ENCODE data around the gene FLCN.
A peak's percentile ranks its signal among the peaks of the same experiment; 100 is the strongest.

The FLCN gene

GRCh38 chr17:17227608-17228520 is 9.1 kb downstream of the FLCN start:
- Mint-ChIP-seq H3K9me3 (no peaks in the 10 kb centered on the region), H3K4me3 (no peak overlapping the region), H3K27me3 (no peaks in the 10 kb centered on the region), H3K36me3 (ENCODE audit: low read depth) (peaks cover 36% of the 10 kb centered on the region), H3K4me1 (ENCODE audit: low read depth) (no peaks in the 10 kb centered on the region), H3K27ac (no peak overlapping the region)

- Mint-ChIP-seq H3K27me3 (no peaks in the 10 kb centered on the region), H3K4me3 (no peak overlapping the region), H3K36me3 (ENCODE audit: low read depth) (peaks cover 32% of the 10 kb centered on the region), H3K4me1 (ENCODE audit: low read depth) (no peaks in the 10 kb centered on the region), H3K9me3 (no peaks in the 10 kb centered on the region), H3K27ac (no peak overlapping the region)
Observed at GRCh38 chr17:17226451-17227265, 10.3 kb downstream of the FLCN start.

- no peak overlapping the region for H3K4me3 Mint-ChIP-seq
- H3K9me3 Mint-ChIP-seq: no peaks in the 10 kb centered on the region
- no peaks in the 10 kb centered on the region for H3K27me3 Mint-ChIP-seq
- no peaks in the 10 kb centered on the region for H3K4me1 Mint-ChIP-seq (ENCODE audit: low read depth)
- H3K27ac Mint-ChIP-seq: no peak overlapping the region
- peaks cover 31% of the 10 kb centered on the region for H3K36me3 Mint-ChIP-seq (ENCODE audit: low read depth)
Observed at GRCh38 chr17:17225901-17226300, 11.1 kb downstream of the FLCN start.

DNA sequence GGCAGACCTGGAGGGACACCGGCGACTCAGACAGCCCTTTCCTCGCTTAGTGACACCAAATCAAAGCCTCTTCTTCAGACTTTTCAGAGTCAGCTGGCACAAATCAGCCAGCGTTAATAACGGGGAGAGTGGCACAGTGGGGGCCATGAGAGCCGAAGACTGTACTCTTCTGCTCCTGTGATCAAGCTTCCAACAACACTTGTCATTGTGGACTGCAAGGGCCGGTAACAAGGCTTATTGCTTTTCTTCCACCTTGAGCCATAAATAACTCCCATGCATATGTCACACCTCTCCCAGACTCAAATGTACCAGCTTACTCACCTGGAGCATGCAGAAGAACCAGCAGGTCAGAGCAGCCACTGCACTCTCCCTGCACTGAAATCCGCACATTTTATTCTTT is 12.8 kb downstream of the FLCN start:
- Mint-ChIP-seq H3K4me1 (ENCODE audit: low read depth) (no peaks in the 10 kb centered on the region), H3K36me3 (ENCODE audit: low read depth) (peaks cover 35% of the 10 kb centered on the region), H3K9me3 (no peaks in the 10 kb centered on the region), H3K27me3 (no peaks in the 10 kb centered on the region), H3K27ac (no peak overlapping the region), H3K4me3 (no peak overlapping the region)

- Mint-ChIP-seq H3K36me3 (ENCODE audit: low read depth) (peaks cover 34% of the 10 kb centered on the region), H3K4me1 (ENCODE audit: low read depth) (no peaks in the 10 kb centered on the region), H3K27ac (no peak overlapping the region), H3K27me3 (no peaks in the 10 kb centered on the region), H3K4me3 (no peak overlapping the region), H3K9me3 (no peaks in the 10 kb centered on the region)
Observed at GRCh38 chr17:17223736-17224135, 13.2 kb downstream of the FLCN start.

DNA sequence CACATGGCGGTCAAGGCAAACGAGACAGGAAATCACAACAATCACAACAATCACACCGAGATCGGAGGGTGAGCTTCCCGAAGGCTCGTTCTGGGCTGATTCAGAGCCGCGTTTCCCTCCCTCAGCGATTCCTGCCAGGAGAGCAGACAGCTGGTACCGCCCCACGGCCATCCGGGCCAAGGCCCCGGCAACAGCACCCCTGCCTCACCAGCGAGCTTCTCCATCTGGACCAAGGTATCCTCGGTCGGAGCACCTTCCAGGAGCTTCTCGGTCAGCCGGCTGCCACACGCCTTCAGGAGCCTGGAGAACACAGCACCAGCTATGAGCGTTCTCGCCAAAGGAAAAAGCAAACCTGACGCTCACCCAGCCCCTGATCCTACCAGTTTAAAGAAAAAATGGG is 15.6 kb downstream of the FLCN start:
- H3K36me3 Mint-ChIP-seq (ENCODE audit: low read depth): peaks cover 50% of the 10 kb centered on the region
- no peaks in the 10 kb centered on the region for H3K27me3 Mint-ChIP-seq
- H3K4me1 Mint-ChIP-seq (ENCODE audit: low read depth): no peaks in the 10 kb centered on the region
- H3K9me3 Mint-ChIP-seq: no peaks in the 10 kb centered on the region
- H3K27ac Mint-ChIP-seq: no peak overlapping the region
- no peak overlapping the region for H3K4me3 Mint-ChIP-seq

DNA sequence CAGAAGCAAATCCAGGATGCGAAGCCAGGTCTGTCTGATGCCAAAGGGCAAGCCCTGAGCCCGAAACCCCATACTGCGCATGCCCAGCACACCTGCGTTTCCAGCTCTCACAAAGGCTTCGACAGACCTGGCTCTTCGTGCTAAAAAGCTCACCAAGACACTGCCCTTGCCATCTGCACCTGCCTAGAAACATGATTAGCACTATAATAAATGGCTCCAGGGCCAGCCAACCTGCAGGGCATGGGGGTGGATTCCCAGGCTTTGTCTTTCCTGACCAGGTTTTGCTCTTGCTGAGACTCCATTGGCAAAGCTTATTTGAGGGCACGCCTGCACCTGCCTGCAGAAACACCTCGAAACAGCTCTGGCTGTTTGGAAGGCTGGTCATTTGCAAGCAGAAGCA is 16.4 kb downstream of the FLCN start:
- Mint-ChIP-seq H3K4me3 (no peak overlapping the region), H3K27ac (no peak overlapping the region), H3K9me3 (no peaks in the 10 kb centered on the region), H3K4me1 (ENCODE audit: low read depth) (no peaks in the 10 kb centered on the region), H3K36me3 (ENCODE audit: low read depth) (peaks cover 52% of the 10 kb centered on the region), H3K27me3 (no peaks in the 10 kb centered on the region)

DNA sequence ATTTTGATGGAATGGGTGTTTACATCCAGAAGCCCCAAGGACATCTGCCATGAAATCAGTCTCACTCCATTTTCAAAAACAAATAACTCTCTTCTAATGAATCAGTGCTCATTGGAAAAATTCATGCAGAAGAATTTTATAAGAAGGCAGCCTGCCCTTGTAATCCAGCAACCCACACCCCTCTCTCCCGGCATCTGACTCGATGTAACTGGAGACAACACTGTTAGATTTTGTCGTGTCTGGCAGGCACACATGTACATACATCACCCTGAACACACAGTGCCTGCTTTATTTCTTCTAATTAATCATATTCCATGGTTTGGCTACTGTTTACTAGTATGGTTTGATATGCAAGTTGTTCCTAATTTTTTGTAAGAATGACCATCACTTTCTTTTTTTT is 19.0 kb downstream of the FLCN start:
- Mint-ChIP-seq H3K36me3 (ENCODE audit: low read depth) (peaks cover 36% of the 10 kb centered on the region), H3K9me3 (no peaks in the 10 kb centered on the region), H3K4me3 (no peak overlapping the region), H3K27ac (peak overlapping the region; percentile 26), H3K4me1 (ENCODE audit: low read depth) (no peaks in the 10 kb centered on the region), H3K27me3 (no peaks in the 10 kb centered on the region)

DNA sequence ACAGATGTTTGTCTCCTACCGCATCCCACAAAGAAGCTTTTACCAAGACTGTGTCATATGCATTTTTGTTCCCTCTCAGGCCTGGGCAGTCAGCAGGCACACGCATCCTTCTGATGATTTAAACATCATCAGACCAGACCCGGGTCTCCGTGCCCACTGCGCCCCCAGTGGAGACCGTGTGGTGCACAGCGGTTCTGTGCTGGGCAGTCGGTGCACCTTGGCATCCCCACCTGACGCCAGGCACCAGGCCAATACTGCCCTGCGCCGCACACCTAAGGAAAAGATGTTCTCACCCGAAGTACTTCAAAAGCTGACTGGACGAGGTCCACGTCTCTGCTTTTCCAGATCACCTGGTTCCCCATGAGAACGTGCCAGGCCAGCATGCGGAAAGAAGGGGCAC is 20.2 kb downstream of the FLCN start:
- Mint-ChIP-seq H3K27me3 (no peaks in the 10 kb centered on the region), H3K4me1 (ENCODE audit: low read depth) (no peaks in the 10 kb centered on the region), H3K9me3 (no peaks in the 10 kb centered on the region), H3K27ac (no peak overlapping the region), H3K36me3 (ENCODE audit: low read depth) (peaks cover 35% of the 10 kb centered on the region), H3K4me3 (no peak overlapping the region)

DNA sequence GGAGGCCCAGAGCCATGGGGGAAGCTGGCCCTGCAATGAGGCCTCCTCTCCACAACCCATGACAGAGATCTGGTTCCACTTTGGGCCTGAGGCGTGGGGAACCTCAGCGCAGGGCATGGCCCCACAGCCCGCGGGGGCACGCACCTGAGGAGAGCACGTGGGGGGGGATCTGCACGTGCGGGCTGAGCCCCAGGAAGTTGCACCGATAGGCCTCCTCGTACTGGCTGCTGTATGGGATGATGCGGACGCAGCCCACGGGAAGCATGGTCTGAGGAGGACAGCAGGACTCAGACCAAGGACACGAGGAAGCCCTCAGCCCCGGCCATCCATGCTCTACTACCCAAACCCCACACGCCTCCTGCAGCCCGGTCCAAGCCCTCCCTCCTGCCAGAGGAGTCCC is 20.7 kb downstream of the FLCN start:
- Mint-ChIP-seq H3K9me3 (no peaks in the 10 kb centered on the region), H3K36me3 (ENCODE audit: low read depth) (peaks cover 35% of the 10 kb centered on the region), H3K4me3 (no peak overlapping the region), H3K4me1 (ENCODE audit: low read depth) (no peaks in the 10 kb centered on the region), H3K27ac (no peak overlapping the region), H3K27me3 (no peaks in the 10 kb centered on the region)

DNA sequence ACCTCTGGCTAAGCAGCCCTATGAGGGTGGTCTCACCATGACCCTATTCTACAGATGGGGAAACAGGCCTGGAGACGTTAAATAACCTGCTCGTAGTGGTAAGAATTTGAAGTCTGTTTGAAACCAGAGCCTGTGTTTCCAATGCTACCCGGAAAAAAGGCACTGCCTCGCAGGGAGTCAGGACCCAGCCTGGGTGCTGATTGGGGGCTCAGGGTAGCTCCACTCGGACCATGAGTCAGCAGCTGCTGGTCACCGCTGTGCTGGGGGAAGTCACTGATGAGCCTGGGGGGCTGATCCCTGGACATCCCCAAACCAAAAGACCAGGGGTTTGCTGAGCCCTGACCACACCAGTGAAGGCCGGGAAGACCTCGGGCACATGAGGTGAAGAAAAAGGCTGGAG is 21.4 kb downstream of the FLCN start:
- Mint-ChIP-seq H3K4me3 (no peak overlapping the region), H3K9me3 (no peaks in the 10 kb centered on the region), H3K27ac (peak overlapping the region; percentile 45), H3K36me3 (ENCODE audit: low read depth) (peaks cover 35% of the 10 kb centered on the region), H3K4me1 (ENCODE audit: low read depth) (no peaks in the 10 kb centered on the region), H3K27me3 (no peaks in the 10 kb centered on the region)

DNA sequence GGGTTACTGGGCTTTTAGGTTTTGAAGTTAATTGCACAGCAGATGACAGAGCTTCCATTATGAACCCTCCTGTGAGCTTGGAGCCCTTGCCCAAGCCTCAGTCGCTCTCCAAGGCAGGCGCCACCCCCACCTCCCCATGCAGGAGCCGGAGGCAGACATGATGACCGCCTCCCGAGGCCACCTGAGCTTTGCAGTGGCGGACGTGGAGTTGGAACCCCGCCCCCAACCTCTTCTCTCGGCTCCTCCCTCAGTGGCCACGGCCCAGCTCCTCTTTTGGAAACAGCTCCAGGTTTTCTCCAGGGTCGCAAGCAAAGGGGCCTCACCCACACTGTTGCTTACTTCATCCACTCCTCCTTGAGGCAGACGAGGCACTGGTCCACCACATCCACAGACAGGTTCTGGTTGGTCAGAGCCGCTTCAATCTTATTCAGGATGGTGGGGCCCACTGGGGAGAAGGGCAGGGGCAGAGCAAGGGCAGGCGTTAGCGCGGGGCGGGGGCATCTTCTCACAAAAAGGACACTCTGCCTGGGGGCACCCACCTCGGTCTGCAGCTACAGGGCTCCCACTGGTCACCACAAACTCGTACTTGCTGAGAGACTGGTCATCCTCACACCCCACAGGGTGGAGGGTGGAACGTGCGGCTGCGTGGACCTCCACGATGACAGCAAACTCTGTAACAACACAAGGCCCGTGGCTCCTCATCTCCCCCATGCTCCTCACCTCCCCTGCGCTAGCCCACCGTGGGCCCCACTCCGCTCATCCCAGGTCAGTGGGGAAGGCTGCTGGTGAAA is 22.1 kb downstream of the FLCN start:
- H3K27ac Mint-ChIP-seq: no peak overlapping the region

DNA sequence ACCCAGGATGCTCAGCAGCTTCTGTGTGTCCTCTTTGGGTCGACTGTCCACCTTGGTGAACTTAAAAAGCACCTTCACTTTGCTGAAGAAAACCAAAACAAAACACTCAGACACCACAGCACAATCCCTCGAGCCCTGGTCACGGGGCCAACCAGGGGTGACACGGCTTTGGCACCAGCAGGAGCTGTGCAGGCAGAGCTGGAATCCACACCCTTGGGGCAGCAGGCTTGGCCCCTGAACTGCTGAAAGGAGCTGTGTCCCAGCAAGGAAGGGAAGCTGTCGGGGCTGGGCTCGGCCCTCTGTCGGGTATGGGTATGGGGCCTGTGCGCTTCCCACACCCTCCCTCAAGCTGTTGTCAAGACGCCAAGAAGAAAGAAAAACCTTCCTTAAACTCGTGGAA is 23.2 kb downstream of the FLCN start:
- Mint-ChIP-seq H3K4me3 (no peak overlapping the region), H3K9me3 (no peaks in the 10 kb centered on the region), H3K4me1 (ENCODE audit: low read depth) (no peaks in the 10 kb centered on the region), H3K27ac (no peak overlapping the region), H3K27me3 (no peaks in the 10 kb centered on the region), H3K36me3 (ENCODE audit: low read depth) (peaks cover 27% of the 10 kb centered on the region)

More for the DNA sequence above, 22.1 kb downstream of the FLCN start:
- H3K27me3 Mint-ChIP-seq: no peaks in the 10 kb centered on the region
- peaks cover 30% of the 10 kb centered on the region for H3K36me3 Mint-ChIP-seq (ENCODE audit: low read depth)
- H3K4me1 Mint-ChIP-seq (ENCODE audit: low read depth): no peaks in the 10 kb centered on the region
- H3K9me3 Mint-ChIP-seq: no peaks in the 10 kb centered on the region
- H3K4me3 Mint-ChIP-seq: no peak overlapping the region

GRCh38 chr17:17207998-17208397 is 29.0 kb downstream of the FLCN start:
- no peaks in the 10 kb centered on the region for H3K27me3 Mint-ChIP-seq
- peaks cover 20% of the 10 kb centered on the region for H3K4me1 Mint-ChIP-seq (ENCODE audit: low read depth)
- H3K27ac Mint-ChIP-seq: no peak overlapping the region
- H3K9me3 Mint-ChIP-seq: no peaks in the 10 kb centered on the region
- no peak overlapping the region for H3K4me3 Mint-ChIP-seq
- H3K36me3 Mint-ChIP-seq (ENCODE audit: low read depth): peaks cover 18% of the 10 kb centered on the region

- Mint-ChIP-seq H3K4me3 (peak overlapping the region; percentile 54), H3K9me3 (no peaks in the 10 kb centered on the region), H3K4me1 (ENCODE audit: low read depth) (peaks cover 22% of the 10 kb centered on the region), H3K27ac (peak overlapping the region; percentile 67), H3K27me3 (no peaks in the 10 kb centered on the region), H3K36me3 (ENCODE audit: low read depth) (peaks cover 23% of the 10 kb centered on the region)
Observed at GRCh38 chr17:17206913-17207335, 30.0 kb downstream of the FLCN start.
